GM21367 (cell line): ENCODE results near the gene SARM1.
"Not testable (repeated sequence)": the region's sequence is repeated elsewhere in the genome, so short reads cannot be mapped to it uniquely, and the experiment has no call there.

ENCODE experiments used
- ATAC-seq: cut with Tn5 transposase; IDR thresholded peaks from one replicate; pipeline ENCODE4 v1.9.1; 2021; ENCODE audit not compliant: unreplicated experiment

The SARM1 gene

DNA sequence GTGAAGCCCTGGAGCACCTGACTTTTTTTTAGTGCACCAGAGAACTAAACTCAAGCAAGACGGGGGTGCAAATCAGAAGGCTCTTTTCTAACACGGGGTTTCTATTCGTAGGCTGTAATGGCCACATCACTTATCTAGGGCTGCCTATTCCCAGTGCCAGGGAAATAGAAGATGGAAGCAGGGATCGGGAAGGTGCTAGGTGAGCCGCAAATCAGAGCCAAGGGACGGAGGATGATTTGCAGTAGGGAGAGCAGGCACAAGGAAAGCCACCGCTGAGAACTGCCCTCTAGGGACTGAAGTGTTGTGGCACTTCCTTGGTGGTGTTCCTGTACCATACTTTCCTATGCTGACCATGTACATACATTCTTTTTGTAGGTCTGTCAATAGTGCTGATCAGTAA is 42.3 kb downstream of the SARM1 start:
- ATAC-seq, result no peak

DNA sequence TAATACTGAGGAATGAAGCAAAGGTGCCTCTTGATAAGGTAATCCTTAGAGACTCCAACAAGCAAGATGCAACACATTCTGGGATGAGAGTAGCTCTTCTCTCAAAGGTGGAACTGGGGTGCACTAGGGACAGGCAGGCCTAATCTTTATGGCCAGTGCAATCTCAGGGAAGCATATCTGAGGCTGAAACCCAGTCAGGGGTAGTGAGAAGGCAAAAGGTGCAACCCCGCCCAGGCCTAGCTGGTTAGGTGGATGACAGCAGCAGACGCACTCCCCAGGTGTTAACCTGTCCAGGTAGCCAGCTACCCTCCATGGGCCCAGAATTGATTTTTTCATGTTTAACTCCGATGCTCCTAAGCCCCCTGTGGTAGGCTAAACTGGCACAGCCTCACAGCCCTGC is 44.4 kb downstream of the SARM1 start:
- no peak for ATAC-seq

DNA sequence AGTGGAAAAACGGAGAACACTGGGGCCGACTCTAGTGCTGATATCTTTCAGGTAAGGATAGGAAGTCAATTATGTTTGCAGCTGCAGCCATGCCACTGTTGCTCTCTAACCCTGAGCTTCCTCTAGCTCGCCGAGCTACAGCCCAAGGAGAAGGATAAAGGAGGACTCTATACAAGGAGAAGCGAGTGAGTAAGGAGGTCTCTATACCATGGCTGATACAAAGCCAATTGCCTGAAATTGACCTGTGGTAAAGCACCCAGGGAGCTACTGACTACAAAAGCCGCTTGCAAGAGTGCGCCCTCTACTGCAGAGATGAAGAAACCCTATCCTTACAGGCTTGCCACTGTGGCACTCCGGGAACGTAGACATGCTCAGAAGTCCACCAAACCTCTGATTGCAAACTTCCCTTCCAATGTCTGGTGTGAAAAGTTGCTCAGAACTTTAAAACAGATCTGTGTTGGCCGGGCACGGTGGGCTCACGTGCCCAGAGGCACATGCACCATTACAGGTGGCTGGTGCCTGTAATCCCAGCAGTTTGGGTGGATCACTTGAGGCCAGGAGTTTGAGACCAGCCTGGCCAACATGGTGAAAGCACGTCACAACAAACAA is 45.3 kb downstream of the SARM1 start:
- no peak for ATAC-seq

DNA sequence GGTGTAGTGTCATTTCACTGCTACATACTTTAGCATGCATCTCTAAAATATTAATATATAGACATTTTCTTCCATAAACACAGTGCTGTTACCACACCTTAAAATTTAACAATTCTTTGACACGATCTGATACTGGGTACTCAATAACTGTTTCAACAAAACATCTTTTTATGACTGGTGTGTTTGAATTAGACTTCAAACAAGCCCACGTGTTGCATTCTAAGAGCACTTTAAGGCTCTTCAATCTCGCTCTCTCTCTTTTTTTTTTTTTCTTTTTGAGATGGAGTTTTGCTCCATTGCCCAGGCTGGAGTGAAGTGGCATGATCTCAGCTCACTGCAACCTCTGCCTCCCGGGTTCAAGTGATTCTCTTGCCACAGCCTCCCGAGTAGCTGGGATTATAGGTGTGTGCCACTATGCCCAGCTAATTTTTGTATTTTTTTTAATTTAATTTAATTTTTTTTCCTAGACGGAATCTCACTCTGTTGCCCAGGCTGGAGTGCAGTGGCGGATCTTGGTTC is 50.4 kb downstream of the SARM1 start:
- ATAC-seq, result no peak

DNA sequence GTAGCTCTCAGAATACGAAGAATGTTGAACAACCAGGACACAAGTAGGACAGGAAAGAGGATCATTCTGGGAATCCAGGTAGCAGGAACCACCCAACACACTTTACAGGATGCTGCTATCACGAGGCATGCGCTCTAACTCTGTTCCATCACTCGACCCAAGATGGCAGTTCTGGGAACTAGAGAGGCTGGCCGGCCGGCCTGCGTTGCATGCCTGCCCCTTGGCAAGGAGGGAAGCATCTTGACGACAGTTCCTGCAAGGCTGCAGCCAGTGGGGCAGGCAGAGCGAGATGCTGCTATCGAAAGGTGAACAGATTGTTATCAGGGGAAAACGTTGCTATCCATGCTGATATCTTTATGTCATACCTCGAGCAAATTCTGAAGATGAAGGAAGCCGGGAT is 53.7 kb downstream of the SARM1 start:
- ATAC-seq, result no peak

DNA sequence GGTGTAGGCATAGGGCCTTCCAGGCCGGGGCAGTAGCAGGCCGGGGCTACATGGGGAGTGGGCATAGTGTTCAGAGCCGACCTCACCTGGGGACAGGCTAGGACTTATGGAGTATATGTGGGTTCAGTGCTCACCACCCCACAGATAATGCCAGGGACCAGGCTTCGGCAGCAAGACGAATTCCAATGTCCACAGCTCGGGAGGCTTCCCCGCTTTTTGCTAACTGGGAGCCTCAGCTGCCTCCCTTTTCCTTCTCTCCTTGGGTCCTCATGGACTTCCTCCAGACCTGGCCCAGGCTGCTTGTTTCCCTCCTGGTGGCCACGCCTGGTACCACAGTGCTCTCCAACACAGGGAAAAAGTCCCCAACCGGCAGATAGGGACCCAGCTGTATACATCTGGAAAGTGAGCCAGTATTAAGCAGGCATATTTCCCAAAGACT is 54.6 kb downstream of the SARM1 start:
- no peak for ATAC-seq

DNA sequence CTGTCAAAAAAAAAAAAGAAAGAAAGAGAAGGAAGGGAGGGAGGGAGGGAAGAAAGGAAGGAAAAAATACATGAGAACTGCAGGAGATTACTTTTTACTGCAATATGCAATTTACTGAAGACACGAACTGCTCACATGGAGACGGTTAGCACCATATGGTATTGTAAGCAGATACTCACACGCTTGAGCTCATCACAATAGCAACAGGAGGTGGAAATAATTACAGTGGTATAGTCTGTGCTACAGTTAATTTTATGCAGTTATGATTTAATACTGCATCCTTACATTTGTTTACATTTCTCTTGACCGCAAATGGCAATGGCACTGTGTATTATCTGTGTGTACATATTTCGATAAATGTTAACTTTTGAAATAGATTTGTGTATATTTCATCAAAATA is 55.9 kb downstream of the SARM1 start:
- no peak for ATAC-seq

DNA sequence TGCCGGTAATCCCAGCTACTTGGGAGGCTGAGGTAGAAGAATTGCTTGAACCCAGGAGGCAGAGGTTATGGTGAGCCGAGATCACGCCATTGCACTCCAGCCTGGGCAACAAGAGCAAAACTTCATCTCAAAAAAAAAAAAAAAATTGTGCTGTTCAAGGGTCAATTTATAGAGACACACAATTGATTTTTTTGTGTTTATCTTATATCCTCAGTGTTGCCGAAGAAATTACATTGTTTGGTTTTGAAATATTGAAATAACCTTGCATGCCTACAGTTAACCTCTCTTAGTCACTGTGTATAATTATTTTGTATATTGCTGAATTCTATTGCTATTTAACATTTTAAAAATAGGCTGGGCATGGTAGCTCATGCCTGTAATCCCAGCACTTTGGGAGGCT is 56.5 kb downstream of the SARM1 start:
- ATAC-seq, result not testable (repeated sequence)

DNA sequence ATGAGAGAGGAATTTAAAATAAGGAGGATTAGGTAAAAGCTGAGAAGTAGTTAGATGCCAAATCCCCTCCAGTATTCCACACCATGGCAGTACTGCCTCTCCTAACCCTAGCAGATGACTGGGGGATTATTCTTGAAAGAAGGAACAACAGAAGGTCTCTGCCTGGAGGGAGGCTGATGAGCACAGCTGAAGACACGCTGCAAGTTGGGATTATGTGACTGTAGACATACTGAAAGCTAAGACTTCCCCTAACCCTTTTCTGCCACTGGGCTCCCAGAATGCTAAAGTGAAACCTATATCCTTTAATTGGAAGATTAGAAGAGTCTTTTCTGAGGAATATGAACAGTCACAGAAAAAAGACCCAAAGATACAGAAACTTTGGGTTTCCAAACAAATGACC is 62.2 kb downstream of the SARM1 start:
- ATAC-seq, result no peak

DNA sequence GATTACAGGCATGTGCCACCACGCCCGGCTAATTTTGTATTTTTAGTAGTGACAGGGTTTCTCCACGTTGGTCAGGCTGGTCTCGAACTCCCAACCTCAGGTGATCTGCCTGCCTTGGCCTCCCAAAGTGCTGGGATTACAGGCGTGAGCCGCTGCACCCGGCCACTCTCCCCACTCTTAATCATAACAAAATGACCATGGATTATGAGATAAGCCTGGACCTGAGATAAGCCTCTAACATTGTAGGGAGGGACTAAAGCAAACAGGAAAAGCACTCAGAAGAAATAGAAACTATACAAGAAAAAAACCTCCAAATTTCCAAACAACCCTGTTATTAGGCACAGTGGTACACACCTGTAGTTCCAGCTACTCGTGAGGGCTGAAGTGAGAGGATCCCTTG is 62.8 kb downstream of the SARM1 start:
- not testable (repeated sequence) for ATAC-seq

DNA sequence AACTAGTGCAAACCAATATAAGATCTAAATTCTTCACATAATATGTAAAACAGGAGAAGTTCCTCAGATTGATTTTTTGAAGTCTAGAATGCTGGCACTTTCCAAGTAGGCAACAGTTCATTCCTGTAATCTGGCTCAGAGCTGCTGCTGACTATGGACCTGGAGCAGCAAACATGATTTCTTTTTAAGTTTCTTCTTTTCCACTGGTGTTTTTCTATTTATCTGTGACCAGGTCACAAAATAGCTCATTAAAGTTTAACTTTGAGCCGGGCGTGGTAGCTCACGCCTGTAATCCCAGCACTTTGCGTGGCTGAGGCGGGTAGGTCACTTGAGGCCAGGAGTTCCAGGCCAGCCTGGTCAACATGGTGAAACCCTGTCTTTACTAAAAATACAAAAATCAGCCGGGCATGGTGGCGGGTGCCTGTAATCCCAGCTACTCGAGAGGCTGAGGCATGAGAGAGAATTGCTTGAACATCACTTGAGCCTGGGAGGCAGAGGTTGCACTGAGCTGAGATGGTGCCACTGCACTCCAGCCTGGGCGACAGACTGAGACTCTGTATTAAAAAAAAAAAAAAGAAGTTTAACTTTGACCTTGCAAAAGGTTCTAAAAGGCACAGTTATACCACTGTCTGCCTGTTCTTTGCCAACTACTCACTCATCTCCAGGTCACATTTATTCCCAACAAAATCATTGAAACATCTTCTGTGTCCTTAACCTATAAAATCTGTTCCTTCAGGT is 72.6 kb downstream of the SARM1 start:
- no peak for ATAC-seq

DNA sequence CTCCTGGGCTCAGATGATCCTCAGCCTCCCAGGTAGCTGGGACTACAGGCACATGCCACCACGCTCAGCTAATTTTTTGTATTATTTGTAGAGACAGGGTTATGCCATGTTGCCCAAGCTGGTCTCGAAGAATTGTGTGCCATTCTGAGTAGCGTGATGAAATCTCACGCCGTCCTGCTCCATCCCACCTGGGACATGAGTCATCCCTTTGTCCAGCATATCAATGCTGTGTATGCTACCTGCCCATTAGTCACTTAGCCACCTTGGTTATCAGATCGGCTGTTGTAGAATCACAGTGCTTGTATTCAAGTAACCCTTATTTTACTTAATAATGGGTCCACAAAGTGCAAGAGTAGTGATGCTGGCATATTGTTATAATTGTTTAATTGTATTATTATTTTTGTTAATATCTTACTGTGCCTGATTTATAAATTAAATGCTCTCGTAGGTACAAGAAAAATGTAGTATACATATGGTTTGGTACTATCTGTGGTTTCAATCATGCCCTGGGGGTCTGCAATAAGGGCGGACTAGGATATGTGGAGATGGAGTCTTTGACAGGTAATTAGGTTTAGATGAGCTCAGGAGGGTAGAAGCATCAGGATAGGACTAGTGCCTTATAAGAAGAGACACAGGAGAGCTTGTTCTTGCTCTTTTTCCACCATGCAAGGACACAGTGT is 75.4 kb downstream of the SARM1 start:
- ATAC-seq, result no peak

DNA sequence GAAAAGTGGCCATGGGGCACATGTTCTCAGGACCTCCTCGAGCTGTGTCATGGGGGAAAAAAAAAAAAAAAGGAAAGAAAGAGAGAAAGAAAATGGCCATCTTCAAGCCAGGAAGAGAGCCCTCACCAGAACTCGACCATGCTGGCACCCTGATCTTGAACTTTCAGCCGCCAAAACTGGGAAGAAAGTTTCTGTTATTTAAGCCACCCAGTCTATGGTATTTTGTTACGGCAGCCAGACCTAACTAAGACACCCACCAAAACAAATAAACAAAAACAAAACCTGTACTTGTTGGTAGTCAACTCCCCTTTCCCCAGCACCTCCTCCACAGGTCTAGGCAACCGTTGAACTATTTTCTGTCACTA is 75.9 kb downstream of the SARM1 start:
- no peak for ATAC-seq

DNA sequence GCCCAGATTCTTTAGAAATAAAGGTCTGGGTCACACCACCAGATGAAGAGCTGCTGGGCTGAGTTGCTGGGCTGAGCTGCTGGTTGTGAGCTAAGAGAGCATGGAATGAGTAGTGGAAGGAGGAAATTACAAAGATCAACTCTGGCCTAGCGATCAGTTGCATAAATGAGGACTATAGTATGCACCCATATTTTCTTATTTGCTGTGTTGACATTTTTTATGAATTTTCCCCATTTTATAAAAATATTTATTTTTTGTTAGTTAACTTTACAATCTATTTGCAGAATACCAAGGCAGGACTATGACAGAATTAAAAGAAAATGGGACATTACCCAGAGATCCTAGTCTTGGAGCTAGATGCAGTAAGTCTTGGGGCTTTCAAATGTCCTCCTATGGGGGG is 78.4 kb downstream of the SARM1 start:
- no peak for ATAC-seq
